ENCODE results near the gene LMX1B. TPM values are rescaled to one million over a fixed set of nuclear protein-coding genes. Genes with fewer than 3 reads are reported as not detected.
"Not testable (repeated sequence)": the region's sequence is repeated elsewhere in the genome, so short reads cannot be mapped to it uniquely, and the experiment has no call there.

Gene LMX1B
- total and polyA plus RNA-seq, 11 donors = 0.15 to 1.1 (median 0.39) TPM

DNA sequence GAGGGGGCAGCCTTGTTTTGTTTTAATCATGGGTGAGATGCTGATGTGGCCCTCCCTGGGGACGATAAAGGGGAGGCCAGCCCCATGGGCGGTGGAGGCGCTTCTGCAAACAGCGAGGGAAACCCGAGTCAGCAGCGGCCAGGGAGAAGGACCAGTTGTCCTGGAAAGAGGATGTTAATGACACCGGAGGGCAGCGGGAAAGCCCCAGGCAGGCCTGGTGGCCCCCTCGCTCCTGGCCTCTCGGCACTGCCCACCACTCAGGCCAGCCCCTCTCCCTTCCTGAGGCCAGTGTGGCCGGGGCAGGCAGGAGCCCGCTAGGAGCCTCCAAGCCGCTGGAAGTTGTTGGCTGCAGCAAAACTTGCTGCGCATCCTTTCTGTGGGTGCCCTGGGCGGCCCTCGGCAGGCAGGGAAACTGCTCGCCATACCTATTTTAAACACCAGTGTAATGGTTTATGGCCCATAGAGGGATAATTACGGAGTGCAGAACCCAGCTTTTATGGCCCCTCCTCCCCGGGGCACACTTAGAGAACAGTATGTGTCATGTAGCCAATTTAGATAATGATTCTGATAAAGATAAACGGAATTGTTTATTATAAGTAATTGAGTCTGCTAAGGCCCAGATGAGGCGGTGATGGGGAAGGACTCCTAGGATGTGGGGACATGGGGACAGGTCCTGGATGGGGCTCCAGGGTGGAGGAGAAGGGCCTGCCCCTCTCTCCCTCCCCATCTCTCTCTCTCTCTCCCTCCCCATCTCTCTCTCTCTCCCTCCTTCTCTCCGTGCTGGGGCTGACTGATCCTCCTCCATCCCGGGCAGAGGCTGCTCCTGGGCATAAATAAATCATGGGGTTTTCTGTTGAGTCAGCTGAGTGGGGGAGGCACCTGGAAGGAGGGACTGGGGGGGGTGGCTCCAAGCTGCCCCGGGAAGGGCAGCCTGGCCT is 36.9 kb downstream of the LMX1B start:
- no peak for ATAC-seq
- H3K4me1 ChIP-seq = no peaks in the 10 kb centered on the region
- no peaks in the 10 kb centered on the region for H3K9me3 ChIP-seq
- TF ChIP-seq, protein P1, sequence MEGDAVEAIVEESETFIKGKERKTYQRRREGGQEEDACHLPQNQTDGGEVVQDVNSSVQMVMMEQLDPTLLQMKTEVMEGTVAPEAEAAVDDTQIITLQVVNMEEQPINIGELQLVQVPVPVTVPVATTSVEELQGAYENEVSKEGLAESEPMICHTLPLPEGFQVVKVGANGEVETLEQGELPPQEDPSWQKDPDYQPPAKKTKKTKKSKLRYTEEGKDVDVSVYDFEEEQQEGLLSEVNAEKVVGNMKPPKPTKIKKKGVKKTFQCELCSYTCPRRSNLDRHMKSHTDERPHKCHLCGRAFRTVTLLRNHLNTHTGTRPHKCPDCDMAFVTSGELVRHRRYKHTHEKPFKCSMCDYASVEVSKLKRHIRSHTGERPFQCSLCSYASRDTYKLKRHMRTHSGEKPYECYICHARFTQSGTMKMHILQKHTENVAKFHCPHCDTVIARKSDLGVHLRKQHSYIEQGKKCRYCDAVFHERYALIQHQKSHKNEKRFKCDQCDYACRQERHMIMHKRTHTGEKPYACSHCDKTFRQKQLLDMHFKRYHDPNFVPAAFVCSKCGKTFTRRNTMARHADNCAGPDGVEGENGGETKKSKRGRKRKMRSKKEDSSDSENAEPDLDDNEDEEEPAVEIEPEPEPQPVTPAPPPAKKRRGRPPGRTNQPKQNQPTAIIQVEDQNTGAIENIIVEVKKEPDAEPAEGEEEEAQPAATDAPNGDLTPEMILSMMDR (IDR thresholded peaks at IDR 0.05) = no peak
- no peak for TF ChIP-seq POLR2A (IDR thresholded peaks at IDR 0.05)
- 39 to 57% (median 48%) methylated on average over 23 to 24 of the region's 24 CpGs for WGBS, 4 donors
- intact Hi-C loops (cut with DNase I) = no loop called here
- no peak overlapping the region for H3K27ac ChIP-seq
- no peak for DNase-seq
- H3K4me3 ChIP-seq = no peak overlapping the region
- H3K27me3 ChIP-seq = peaks cover 7 to 56% (median 22%) of the 10 kb centered on the region in 9 donors
- H3K36me3 ChIP-seq = no peaks in the 10 kb centered on the region

DNA sequence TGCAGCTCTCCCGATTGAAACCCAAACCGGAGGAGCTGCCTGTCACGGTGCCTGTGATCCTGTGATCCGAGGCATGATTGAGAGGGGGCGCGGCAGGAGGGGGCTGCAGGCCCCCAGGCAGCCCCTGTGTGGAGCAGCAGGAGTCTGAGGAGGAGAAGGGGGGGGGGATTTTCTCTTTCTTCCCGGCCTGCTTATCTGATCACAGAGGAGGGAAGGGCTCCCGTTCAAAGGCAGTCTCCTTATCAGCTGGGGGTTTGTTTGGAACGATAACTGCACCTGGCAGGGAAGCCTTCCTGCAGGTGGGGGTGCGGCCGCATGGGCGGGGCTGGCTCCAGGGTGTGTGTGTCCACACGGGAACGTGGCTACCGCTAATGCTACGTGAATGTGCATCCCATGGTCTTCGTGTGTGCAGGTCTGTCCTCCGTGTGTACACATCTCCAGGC is 38.4 kb downstream of the LMX1B start:
- intact Hi-C loops (cut with DNase I) = no loop called here
- TF ChIP-seq, protein P1 (IDR thresholded peaks at IDR 0.05) = no peak
- TF ChIP-seq POLR2A (IDR thresholded peaks at IDR 0.05) = no peak
- H3K4me3 ChIP-seq = no peak overlapping the region
- H3K27me3 ChIP-seq = peaks cover 7 to 57% (median 22%) of the 10 kb centered on the region in 9 donors
- no peaks in the 10 kb centered on the region for H3K4me1 ChIP-seq
- DNase-seq (no peak), ATAC-seq (no peak)
- H3K36me3 ChIP-seq = no peaks in the 10 kb centered on the region
- no peak overlapping the region for H3K27ac ChIP-seq
- WGBS, 4 donors = 19 to 35% (median 28%) methylated on average over 12 to 18 of the region's 18 CpGs
- no peaks in the 10 kb centered on the region for H3K9me3 ChIP-seq

DNA sequence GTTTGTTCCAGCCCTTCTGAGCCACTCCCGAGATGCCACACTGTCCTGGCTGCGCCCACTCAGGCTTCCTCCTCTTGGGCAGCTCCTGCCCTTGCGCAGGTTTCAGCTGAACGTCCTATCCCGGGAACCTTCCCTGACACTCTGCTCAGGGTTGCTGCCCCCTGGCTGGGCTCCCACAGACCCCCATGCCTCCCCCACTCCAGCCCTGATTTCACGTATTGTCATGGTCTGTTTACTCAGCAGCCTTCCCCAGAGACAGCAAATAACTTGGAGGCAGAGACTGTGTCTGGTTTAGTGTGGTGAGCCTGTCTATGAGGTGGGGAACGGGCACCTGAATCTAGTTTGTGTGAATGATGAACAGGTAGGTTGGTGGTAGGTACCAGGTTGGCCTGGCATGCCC is 40.4 kb downstream of the LMX1B start:
- intact Hi-C loops (cut with DNase I) = no loop called here
- no peak for DNase-seq
- WGBS, 4 donors = 79 to 92% (median 87%) methylated on average over 7 of the region's 7 CpGs
- no peak for ATAC-seq
- H3K4me3 ChIP-seq = no peak overlapping the region
- TF ChIP-seq POLR2A (IDR thresholded peaks at IDR 0.05) = no peak
- TF ChIP-seq, protein P1 (IDR thresholded peaks at IDR 0.05) = no peak
- H3K4me1 ChIP-seq = no peaks in the 10 kb centered on the region
- H3K27me3 ChIP-seq = peaks cover 7 to 58% (median 22%) of the 10 kb centered on the region in 9 donors
- no peaks in the 10 kb centered on the region for H3K36me3 ChIP-seq
- no peak overlapping the region for H3K27ac ChIP-seq
- H3K9me3 ChIP-seq = no peaks in the 10 kb centered on the region

DNA sequence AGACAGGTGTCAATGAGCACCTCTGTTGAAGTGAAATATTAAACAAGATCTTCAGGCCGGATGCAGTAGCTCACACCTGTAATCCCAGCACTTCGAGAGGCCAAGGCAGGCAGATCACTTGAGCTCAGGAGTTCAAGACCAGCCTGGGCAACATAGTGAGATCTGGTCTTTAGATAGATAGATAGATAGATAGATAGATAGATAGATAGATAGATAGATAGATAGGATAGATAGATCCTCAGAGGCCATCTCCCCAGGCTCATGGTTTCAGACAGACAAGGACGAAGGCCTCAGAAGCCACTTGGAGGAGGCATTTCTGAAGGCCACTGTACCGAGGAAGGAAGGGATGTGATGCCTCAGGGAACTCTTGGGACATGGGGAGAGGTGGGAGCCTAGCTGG is 42.5 kb downstream of the LMX1B start:
- DNase-seq; H3K9me3 ChIP-seq; intact Hi-C loops (cut with DNase I); H3K4me3 ChIP-seq; H3K36me3 ChIP-seq; ATAC-seq; H3K27ac ChIP-seq; H3K4me1 ChIP-seq: not testable (repeated sequence)
- WGBS, 4 donors = 75 to 86% (median 84%) methylated on average over 4 of the region's 4 CpGs
- peaks cover 0 to 42% (median 20%) of the 10 kb centered on the region in 9 donors for H3K27me3 ChIP-seq
